HCT116 (cell line): Measurements from ENCODE around the gene EIF2D.

Experiments used
- CTCF ChIP-seq, 3 experiments: fragments of 200-600 bp in 1 of 3; sonication (generic) in 1 of 3; IDR thresholded peaks in 2 of 3; conservative IDR thresholded peaks in 1 of 3; 2 replicates each; pipeline ENCODE4 v1.5.1; 2012 to 2017; ENCODE audit warnings: low read depth in 2 of 3, low read length in 2 of 3, antibody characterized with exemption in 1 of 3, borderline replicate concordance in 1 of 3, control low read depth in 1 of 3, mild to moderate bottlenecking in 1 of 3, mixed read lengths in 1 of 3, mixed run types in 1 of 3, moderate library complexity in 1 of 3; ENCODE audit not compliant: insufficient read depth in 1 of 3
- EZH2 ChIP-seq: fragments of 200-600 bp; sonication (generic); IDR thresholded peaks from 2 replicates; pipeline ENCODE4 v1.6.1; 2017; ENCODE audit warnings: antibody characterized with exemption, mixed run types
- RAD21 ChIP-seq: IDR thresholded peaks from 2 replicates; pipeline ENCODE4 v1.6.1; 2012; ENCODE audit warnings: low read depth, mild to moderate bottlenecking
- TCF7L2 ChIP-seq: IDR thresholded peaks from 2 replicates; pipeline ENCODE4 v1.7.0; 2011; ENCODE audit warnings: borderline replicate concordance, inconsistent platforms; ENCODE audit not compliant: insufficient read depth, insufficient read length; ENCODE audit errors: extremely low read depth

GRCh38 chr1:206654828-206655227 is 42.6 kb upstream of the EIF2D start:
- TF ChIP-seq EZH2 (no peak), CTCF (IDR thresholded peaks at IDR 0.05 in 2 of 3, conservative IDR thresholded peaks at IDR 0.05 in 1 of 3; ENCODE audit: borderline replicate concordance in 1 of 3, insufficient read depth in 1 of 3, low read depth in 2 of 3, low read length in 2 of 3) (no peak), RAD21 (no peak), TCF7L2 (no peak)
